Measurements from ENCODE around the gene UNC119B. TPM values are rescaled to one million over a fixed set of nuclear protein-coding genes. Genes with fewer than 3 reads are reported as not detected.

UNC119B gene
- total and polyA plus RNA-seq, 2 of the 4 experiments (the other 2 are of a cell fraction) = 8.4 to 21.6 TPM

GRCh38 chr12:120722784-120723183 lies 12.5 kb downstream of the UNC119B start:
- in situ Hi-C loops (cut with MboI; ENCODE audit: low sequenced_read_pairs) (no loop called here), intact Hi-C loops (cut with micrococcal nuclease) (no loop called here), dilution Hi-C loops (cut with HindIII; ENCODE audit: low sequenced_read_pairs, unreplicated experiment) (no loop called here)
- Histone ChIP-seq H3K27me3 (ENCODE audit: control insufficient read depth, insufficient read depth, low read length) (no peaks in the 10 kb centered on the region), H3K9me1 (ENCODE audit: insufficient read depth, low read length) (peaks cover 12% of the 10 kb centered on the region), H2BK20ac (ENCODE audit: low read depth, low read length) (no peak overlapping the region), H4K8ac (ENCODE audit: low read depth in 2 of 2, low read length in 2 of 2) (no peak overlapping the region), H2AK5ac (ENCODE audit: low read depth, low read length) (no peak overlapping the region), H2BK5ac (ENCODE audit: low read depth, low read length, poor library complexity, severe bottlenecking) (no peak overlapping the region), H3K4me2 (ENCODE audit: low read depth, low read length) (no peak overlapping the region), H2BK120ac (ENCODE audit: low read depth, low read length) (no peak overlapping the region), H3K79me1 (ENCODE audit: low read depth in 1 of 2, low read length in 2 of 2) (peaks cover 14 to 30% of the 10 kb centered on the region in 2 experiments; a peak in 3 of 4 replicates), H3K9me3 (ENCODE audit: control insufficient read depth, insufficient read depth, low read length) (no peaks in the 10 kb centered on the region), H3K23ac (ENCODE audit: low read depth, low read length) (no peak overlapping the region), H3K27ac (ENCODE audit: insufficient read depth, low read length) (no peak overlapping the region), H4K91ac (ENCODE audit: insufficient read depth, low read depth, low read length) (no peak overlapping the region), H2AFZ (replicated peaks; ENCODE audit: low read length, poor library complexity) (no peak overlapping the region), H3K9ac (ENCODE audit: low read depth, low read length) (no peak overlapping the region), H2AK9ac (replicated peaks; ENCODE audit: low read depth, low read length, poor library complexity) (no peak overlapping the region), H3K4me3 (ENCODE audit: insufficient read depth, low read depth, low read length) (no peak overlapping the region), H3K18ac (ENCODE audit: low read depth, low read length) (no peak overlapping the region), H3K4me1 (ENCODE audit: control insufficient read depth, insufficient read depth, low read length) (peaks cover 14% of the 10 kb centered on the region; the same call in 1 of the 2 replicates), H3K4ac (ENCODE audit: low read depth, low read length) (no peak overlapping the region; the same call in 1 of the 2 replicates), H2BK15ac (ENCODE audit: low read depth, low read length) (no peak overlapping the region), H3K56ac (ENCODE audit: extremely low read depth, insufficient read depth, low read length) (no peak overlapping the region), H4K5ac (ENCODE audit: low read depth, low read length) (no peak overlapping the region), H3K36me3 (ENCODE audit: control insufficient read depth, insufficient read depth, low read length) (peaks cover 32% of the 10 kb centered on the region), H3K14ac (replicated peaks; ENCODE audit: low read depth, low read length) (no peak overlapping the region), H4K20me1 (ENCODE audit: insufficient read depth, low read length) (no peaks in the 10 kb centered on the region)
- CTCF ChIA-PET = no interaction called here
- no TSS peak for BruUV-seq (replicated peaks)
- WGBS, 2 experiments (ENCODE audit: extremely low coverage in 2 of 2, insufficient read length in 1 of 2) = no CpG with 5 or more reads among the region's 2 CpGs
- POLR2A ChIA-PET (ENCODE audit: unreplicated experiment) = no interaction called here
- ATAC-seq (ENCODE audit: low read depth) (no peak), DNase-seq (no peak)
- TF ChIP-seq CEBPB (IDR thresholded peaks at IDR 0.05; ENCODE audit: low read depth, low read length) (peak; percentile 69), RFX5 (IDR thresholded peaks at IDR 0.05; ENCODE audit: low read depth, low read length) (no peak), RCOR1 (IDR thresholded peaks at IDR 0.05; ENCODE audit: insufficient replicate concordance, low read length) (no peak), POLR2A (IDR thresholded peaks at IDR 0.05; ENCODE audit: low read depth, low read length) (no peak)

Measured in IMR-90 (cell line).